HepG2 (cell line): Measurements from ENCODE around the gene ASB4. TPM values are rescaled to one million over a fixed set of nuclear protein-coding genes. Genes with fewer than 3 reads are reported as not detected.

ENCODE experiments used
- ATAC-seq: fragments of 200-7000 bp; cut with Tn5 transposase; 3 replicates; pipeline ENCODE4 v1.9.1; 2020; ENCODE audit warnings: mild to moderate bottlenecking, moderate library complexity
- BruUV-seq: library from RNA; stranded (reverse); fragments of 400-500 nt; replicated peaks from 2 replicates; lab custom pipeline; 2021; lab: Mats Ljungman, UMichigan
- CTCF ChIA-PET: fragments of 300-600 bp; formaldehyde crosslinking; extraction: SDS; loops from one replicate; lab custom pipeline; 2021; ENCODE audit warnings: low total read pairs, inconsistent platforms, low intra/inter-chr PET ratio; lab: Yijun Ruan, JAX
- POLR2A ChIA-PET: fragments of 350-600 bp; sonication (Branson Sonifier 250); formaldehyde crosslinking; loops from one replicate; lab custom pipeline; 2020; ENCODE audit warnings: antibody characterized with exemption, inconsistent platforms; lab: Yijun Ruan, JAX
- DNase-seq: peaks from one replicate; pipeline ENCODE4 v3.0.0-alpha.2; 2015; ENCODE audit warnings: low spot score
- FAIRE-seq: peaks from 3 replicates; lab custom pipeline; 2011; peaks lifted over from hg19 to GRCh38; lab: Jason Lieb, UNC
- H2AFZ ChIP-seq: one replicate; pipeline ENCODE4 v1.6.1; 2011; ENCODE audit warnings: low read length, inconsistent platforms
- H3K27ac ChIP-seq: fragments of 300-600 bp; 3 replicates; pipeline ENCODE4 v1.8.0; 2011; ENCODE audit warnings: mixed run types, mild to moderate bottlenecking, mixed read lengths, low read length, inconsistent platforms; ENCODE audit not compliant: insufficient read depth; ENCODE audit errors: extremely low read length
- H3K27me3 ChIP-seq, 2 experiments: fragments of 200-600 bp in 1 of 2; 2 replicates in 1 of 2; 3 replicates in 1 of 2; pipeline versions ENCODE4 v1.6.0 to v1.8.0; 2011; ENCODE audit warnings: low read length in 2 of 2, mild to moderate bottlenecking in 2 of 2, moderate library complexity in 2 of 2, inconsistent platforms in 1 of 2; ENCODE audit not compliant: insufficient read depth in 2 of 2, control insufficient read depth in 1 of 2
- H3K36me3 ChIP-seq, 2 experiments: fragments of 200-600 bp in 1 of 2; replicated peaks in 1 of 2; 2 replicates in 1 of 2; 3 replicates in 1 of 2; pipeline versions ENCODE4 v1.5.1 to v1.8.0; 2011; ENCODE audit warnings: low read length in 2 of 2, inconsistent platforms in 1 of 2; ENCODE audit not compliant: insufficient read depth in 2 of 2, control insufficient read depth in 1 of 2
- H3K4me1 ChIP-seq: 2 replicates; pipeline ENCODE4 v1.5.1; 2012; ENCODE audit warnings: low read length, inconsistent platforms; ENCODE audit not compliant: insufficient read depth
- H3K4me2 ChIP-seq: 2 replicates; pipeline ENCODE4 v1.6.0; 2011; ENCODE audit warnings: low read depth, low read length, inconsistent platforms
- H3K4me3 ChIP-seq, 3 experiments: fragments of 200-600 bp in 1 of 3; sonication (generic), shearing (Covaris generic) in 1 of 3; replicated peaks in 1 of 3; 2 replicates each; pipeline ENCODE4 v1.5.1; 2011 to 2016; ENCODE audit warnings: low read length in 3 of 3, inconsistent platforms in 2 of 3, low read depth in 2 of 3, mild to moderate bottlenecking in 2 of 3, control low read depth in 1 of 3, mixed read lengths in 1 of 3; ENCODE audit not compliant: insufficient read depth in 1 of 3
- H3K79me2 ChIP-seq: one replicate; pipeline ENCODE4 v1.6.1; 2011; ENCODE audit warnings: low read length, inconsistent platforms; ENCODE audit not compliant: insufficient read depth
- H3K9ac ChIP-seq: 2 replicates; pipeline ENCODE4 v1.6.0; 2011; ENCODE audit warnings: mild to moderate bottlenecking, low read depth, low read length, inconsistent platforms; ENCODE audit not compliant: insufficient read depth
- H3K9me3 ChIP-seq: 2 replicates; pipeline ENCODE4 v1.5.1; 2012; ENCODE audit warnings: mild to moderate bottlenecking, low read length
- H4K20me1 ChIP-seq: 2 replicates; pipeline ENCODE4 v1.6.0; 2011; ENCODE audit warnings: inconsistent platforms, mild to moderate bottlenecking, low read length, moderate library complexity; ENCODE audit not compliant: insufficient read depth
- ATM ChIP-seq: fragments of 450-650 bp; IDR thresholded peaks from 2 replicates; pipeline ENCODE4 v1.7.1; 2017; ENCODE audit warnings: mild to moderate bottlenecking, borderline replicate concordance
- FLYWCH1 ChIP-seq: sonication (generic); formaldehyde crosslinking; IDR thresholded peaks from 2 replicates; pipeline ENCODE4 v1.8.1; 2023; ENCODE audit warnings: mild to moderate bottlenecking, missing genetic modification reagents
- NFYC ChIP-seq: IDR thresholded peaks from 2 replicates; pipeline ENCODE4 v1.6.1; 2016; ENCODE audit warnings: missing genetic modification reagents, missing compliant biosample characterization
- SPEN ChIP-seq: sonication (generic); formaldehyde crosslinking; IDR thresholded peaks from 2 replicates; pipeline ENCODE4 v1.5.1; 2020; ENCODE audit warnings: low read depth, mild to moderate bottlenecking, missing genetic modification reagents
- SRSF1 ChIP-seq: fragments of 200-400 bp; formaldehyde crosslinking; optimal IDR thresholded peaks from 2 replicates; pipeline ENCODE3; 2017; ENCODE audit warnings: mild to moderate bottlenecking, low read depth, low read length, moderate library complexity
- TFE3 ChIP-seq: IDR thresholded peaks from 2 replicates; pipeline ENCODE4 v1.6.1; 2016
- ZNF30 ChIP-seq: sonication (generic); formaldehyde crosslinking; IDR thresholded peaks from 2 replicates; pipeline ENCODE4 v1.5.0; 2020; ENCODE audit warnings: mild to moderate bottlenecking, missing genetic modification reagents
- ZNF326 ChIP-seq: sonication (generic); formaldehyde crosslinking; IDR thresholded peaks from 2 replicates; pipeline ENCODE4 v1.4.0; 2020; ENCODE audit warnings: missing genetic modification reagents, borderline replicate concordance
- ZNF362 ChIP-seq: sonication (generic); formaldehyde crosslinking; IDR thresholded peaks from 2 replicates; pipeline ENCODE4 v1.4.0; 2020; ENCODE audit warnings: missing genetic modification reagents, mild to moderate bottlenecking, borderline replicate concordance
- ZNF761 ChIP-seq: sonication (generic); formaldehyde crosslinking; conservative IDR thresholded peaks from 2 replicates; pipeline ENCODE4 v1.4.0; 2020; ENCODE audit warnings: mild to moderate bottlenecking, missing genetic modification reagents
- ZSCAN12 ChIP-seq: sonication (generic); formaldehyde crosslinking; IDR thresholded peaks from 2 replicates; pipeline ENCODE4 v1.9.0; 2021; ENCODE audit warnings: mild to moderate bottlenecking, missing genetic modification reagents
- WGBS: methylation state at CpG from one replicate; pipeline ENCODE4 v1.1.6; 2017; ENCODE audit warnings: low lambda C conversion rate; 5-methylcytosine and 5-hydroxymethylcytosine counted together
- in situ Hi-C: cut with HindIII; loops from 2 replicates; pipeline ENCODE4 v1.10.0; 2017; ENCODE audit warnings: low pct_unique_long_range_greater_than_20kb; ENCODE audit not compliant: extremely low pct_ligation_motif_present
- intact Hi-C: fragments of 100-400 bp; cut with micrococcal nuclease; formaldehyde crosslinking; loops from one replicate; pipeline ENCODE4 v1.10.0; 2022; ENCODE audit not compliant: unreplicated experiment
- polyA plus RNA-seq, 8 experiments: library from polyadenylated mRNA; depleted of rRNA in 3 of 8; stranded (reverse) in 7 of 8; unstranded in 1 of 8; fragments of >200 nt; fragmentation: Illumina TruSeq in 4 of 8; extraction: Trizol in 4 of 8; gene quantifications; 2 replicates each; pipeline versions ENCODE4 v1.2.1 to v1.2.3, GENCODE V29; 2011 to 2016; ENCODE audit warnings: low read depth in 4 of 8, missing spikeins in 1 of 8, mixed read lengths in 1 of 8; ENCODE audit not compliant: insufficient read depth in 1 of 8
- total RNA-seq, 5 experiments: library from RNA; depleted of rRNA; stranded (reverse); fragments of >200 nt; fragmentation: Illumina TruSeq; extraction: Trizol; gene quantifications; 2 replicates each; pipeline ENCODE4 v1.2.3, GENCODE V29; 2016; ENCODE audit warnings: low read depth in 1 of 5

Gene ASB4
- total and polyA plus RNA-seq, 2 of the 13 experiments (the other 11 are each of a cell fraction or from before 2014, with no cell fraction given) = 1.1 to 4.0 TPM

GRCh38 chr7:95586951-95587301 lies 101.2 kb downstream of the ASB4 start:
- ATAC-seq = no peak
- no peak overlapping the region for H3K4me3 ChIP-seq
- 71% methylated on average over 3 of the region's 3 CpGs for WGBS
- no peak overlapping the region for H3K9ac ChIP-seq
- H2AFZ ChIP-seq = no peak overlapping the region
- H4K20me1 ChIP-seq = no peaks in the 10 kb centered on the region
- ChIA-PET CTCF (no interaction called here), POLR2A (no interaction called here)
- no peaks in the 10 kb centered on the region for H3K9me3 ChIP-seq
- FAIRE-seq = no peak
- no peaks in the 10 kb centered on the region for H3K27me3 ChIP-seq
- H3K4me2 ChIP-seq = no peak overlapping the region
- in situ Hi-C loops (no loop called here), intact Hi-C loops (no loop called here)
- no peak overlapping the region for H3K27ac ChIP-seq
- BruUV-seq = no TSS peak
- no peaks in the 10 kb centered on the region for H3K79me2 ChIP-seq
- DNase-seq = no peak
- H3K4me1 ChIP-seq = peaks cover 21% of the 10 kb centered on the region
- TF ChIP-seq ZSCAN12 (CRISPR knock-in tag) (no peak), NFYC (no peak), ZNF761 (no peak)
- TF ChIP-seq, all 625 proteins: peak for 0
- H3K36me3 ChIP-seq = no peaks in the 10 kb centered on the region

GRCh38 chr7:95589031-95589430 lies 103.3 kb downstream of the ASB4 start:
- Histone ChIP-seq H3K9me3 (no peaks in the 10 kb centered on the region), H3K4me1 (peaks cover 21% of the 10 kb centered on the region), H3K27ac (no peak overlapping the region), H3K4me2 (no peak overlapping the region), H4K20me1 (no peaks in the 10 kb centered on the region), H3K4me3 (no peak overlapping the region), H3K9ac (no peak overlapping the region), H3K36me3 (no peaks in the 10 kb centered on the region), H3K27me3 (no peaks in the 10 kb centered on the region), H2AFZ (no peak overlapping the region), H3K79me2 (no peaks in the 10 kb centered on the region)
- in situ Hi-C loops (no loop called here), intact Hi-C loops (no loop called here)
- POLR2A ChIA-PET = no interaction called here
- no peak for FAIRE-seq
- CTCF ChIA-PET = no interaction called here
- TF ChIP-seq TFE3 (CRISPR knock-in tag) (no peak), SRSF1 (no peak), ATM (no peak), ZNF326 (CRISPR knock-in tag) (no peak), FLYWCH1 (CRISPR knock-in tag) (no peak), SPEN (CRISPR knock-in tag) (no peak), ZNF362 (CRISPR knock-in tag) (no peak), ZNF30 (CRISPR knock-in tag) (no peak)
- no peak for ATAC-seq
- no peak for DNase-seq
- BruUV-seq = no TSS peak
